Bronchial epithelial cell (primary cell): ENCODE results near the gene PAK4. TPM values are rescaled to one million over a fixed set of nuclear protein-coding genes. Genes with fewer than 3 reads are reported as not detected.

Experiments used
- DNase-seq: peaks from one replicate; pipeline ENCODE4 v3.0.0-alpha.2; 2010; ENCODE audit warnings: low read depth
- FAIRE-seq: peaks from 2 replicates; lab custom pipeline; 2011; peaks lifted over from hg19 to GRCh38; lab: Jason Lieb, UNC
- H3K27me3 ChIP-seq: 2 replicates; pipeline ENCODE4 v1.5.1; 2011; ENCODE audit warnings: low read length; ENCODE audit not compliant: control insufficient read depth, insufficient read depth
- H3K36me3 ChIP-seq: 2 replicates; pipeline ENCODE4 v1.5.1; 2011; ENCODE audit warnings: low read length; ENCODE audit not compliant: control insufficient read depth, insufficient read depth
- H3K4me3 ChIP-seq: 2 replicates; pipeline ENCODE4 v1.5.1; 2011; ENCODE audit warnings: mild to moderate bottlenecking, low read depth, low read length, control low read depth
- CTCF ChIP-seq: IDR thresholded peaks from 2 replicates; pipeline ENCODE4 v1.5.1; 2011; ENCODE audit warnings: mild to moderate bottlenecking, moderate library complexity, low read length, control low read depth, inconsistent platforms; ENCODE audit not compliant: insufficient read depth, severe bottlenecking
- total RNA-seq: library from RNA; depleted of rRNA; stranded (reverse); fragments of >200 nt; gene quantifications from 2 replicates; pipeline ENCODE4 v1.2.1, GENCODE V29; 2014

The PAK4 gene
- total RNA-seq, 1 donor from 2014 or later, result 4.5 TPM

- H3K4me3 ChIP-seq, result no peak overlapping the region
- no peaks in the 10 kb centered on the region for H3K36me3 ChIP-seq
- TF ChIP-seq CTCF, result no peak
- FAIRE-seq (no peak), DNase-seq (no peak)
- no peaks in the 10 kb centered on the region for H3K27me3 ChIP-seq
These were observed 38.7 kb downstream of the PAK4 start for GRCh38 chr19:39164289-39164688.

- TF ChIP-seq CTCF, result no peak
- DNase-seq, result no peak
These were observed 40.3 kb downstream of the PAK4 start for GRCh38 chr19:39165857-39166256.

GRCh38 chr19:39166571-39167391 lies 41.2 kb downstream of the PAK4 start:
- peak; percentile 49 for DNase-seq
- Histone ChIP-seq H3K36me3 (peaks cover 4% of the 10 kb centered on the region), H3K27me3 (no peaks in the 10 kb centered on the region), H3K4me3 (peak overlapping the region; percentile 40)
- no peak for FAIRE-seq
- TF ChIP-seq CTCF, result no peak

More at GRCh38 chr19:39165857-39166256, 40.3 kb downstream of the PAK4 start:
- Histone ChIP-seq H3K36me3 (peaks cover 4% of the 10 kb centered on the region), H3K27me3 (no peaks in the 10 kb centered on the region), H3K4me3 (no peak overlapping the region)
- no peak for FAIRE-seq

GRCh38 chr19:39167461-39168257 lies 42.1 kb downstream of the PAK4 start:
- H3K4me3 ChIP-seq, result peak overlapping the region; percentile 40
- peak; percentile 60 for DNase-seq

More at GRCh38 chr19:39167461-39168257, 42.1 kb downstream of the PAK4 start:
- no peaks in the 10 kb centered on the region for H3K27me3 ChIP-seq
- TF ChIP-seq CTCF, result no peak
- H3K36me3 ChIP-seq, result peaks cover 6% of the 10 kb centered on the region
- FAIRE-seq, result no peak
